ENCODE data around the gene BARD1.

The BARD1 gene

DNA sequence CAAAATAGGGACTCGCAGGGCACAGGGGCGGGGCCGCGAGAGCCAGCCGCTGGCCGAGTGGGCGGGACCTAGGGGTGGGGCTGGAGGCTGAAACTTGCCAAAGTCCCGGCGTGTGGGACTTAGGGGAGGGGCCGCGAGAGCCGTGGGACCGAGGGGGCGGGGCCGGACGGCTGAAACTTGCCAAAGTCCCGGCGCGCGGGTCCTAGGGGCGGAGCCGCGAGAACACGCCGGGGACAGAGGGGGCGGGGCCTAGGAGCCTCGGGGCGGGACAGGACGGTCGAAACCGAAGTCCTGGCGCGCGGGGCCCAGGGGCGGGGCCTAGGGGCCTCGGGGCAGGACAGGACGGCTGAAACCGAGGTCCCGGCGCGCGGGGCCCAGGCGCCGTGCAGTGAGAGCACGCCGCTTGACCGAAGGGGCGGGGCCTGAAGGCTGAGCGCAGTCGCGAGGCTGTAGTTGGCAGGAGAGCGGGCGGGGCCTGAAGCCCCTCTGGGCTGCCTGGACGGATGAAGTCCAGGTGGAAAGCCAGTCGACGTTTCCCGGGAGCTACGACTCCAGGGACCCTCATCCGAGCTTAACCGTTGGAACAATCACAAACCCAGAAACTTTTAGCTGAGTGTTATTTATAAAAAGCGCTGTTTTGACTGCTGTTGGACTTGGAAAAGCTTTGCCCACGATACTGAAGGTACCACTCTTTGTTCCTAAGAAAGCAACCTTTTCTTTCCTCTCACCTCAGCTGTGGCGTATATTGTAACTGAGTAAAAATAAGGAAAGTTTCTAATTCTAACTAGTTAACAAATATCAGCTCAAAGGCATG, 475 bp upstream of the BARD1 start:
- no peak for TF ChIP-seq CTCF (IDR thresholded peaks at IDR 0.05; ENCODE audit: insufficient read depth, low read length, poor library complexity, severe bottlenecking)
- Histone ChIP-seq H3K4me3 (replicated peaks; ENCODE audit: low read depth, low read length) (peak overlapping the region; percentile 82), H3K27me3 (replicated peaks; ENCODE audit: control insufficient read depth, insufficient read depth, low read length) (no peaks in the 10 kb centered on the region), H3K36me3 (ENCODE audit: control insufficient read depth, insufficient read depth, low read length) (no peaks in the 10 kb centered on the region)
- DNase-seq (ENCODE audit: extremely low read depth, insufficient read length), result peak; percentile 99

DNA sequence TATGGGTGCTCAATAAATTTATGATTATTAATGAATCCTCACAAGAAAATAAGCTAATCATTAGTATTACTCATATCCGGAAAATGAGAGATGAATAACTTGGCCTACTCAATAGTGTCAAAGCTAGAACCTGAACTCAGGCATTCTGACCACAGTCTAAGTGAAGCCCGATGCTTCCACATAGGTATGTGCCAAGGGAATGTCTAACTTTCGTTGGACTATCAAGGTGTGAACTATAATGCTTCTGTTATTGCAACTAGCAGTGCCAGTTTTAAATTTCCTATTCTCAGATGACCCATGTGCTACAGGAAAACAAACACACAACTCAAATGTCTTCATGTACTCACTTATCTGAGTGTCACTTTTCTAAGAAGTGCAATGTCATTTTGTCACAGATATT, 1.8 kb downstream of the BARD1 start:
- no peak for DNase-seq (ENCODE audit: extremely low read depth, insufficient read length)

GRCh38 chr2:214801768-214802397, 7.6 kb downstream of the BARD1 start:
- no peak for DNase-seq (ENCODE audit: extremely low read depth, insufficient read length)
- Histone ChIP-seq H3K36me3 (ENCODE audit: control insufficient read depth, insufficient read depth, low read length) (no peaks in the 10 kb centered on the region; the same call in 1 of the 2 replicates), H3K4me3 (replicated peaks; ENCODE audit: low read depth, low read length) (no peak overlapping the region), H3K27me3 (replicated peaks; ENCODE audit: control insufficient read depth, insufficient read depth, low read length) (no peaks in the 10 kb centered on the region)
- TF ChIP-seq CTCF (IDR thresholded peaks at IDR 0.05; ENCODE audit: insufficient read depth, low read length, poor library complexity, severe bottlenecking), result no peak

More for the DNA sequence above, 1.8 kb downstream of the BARD1 start:
- Histone ChIP-seq H3K4me3 (replicated peaks; ENCODE audit: low read depth, low read length) (peak overlapping the region; percentile 82), H3K27me3 (replicated peaks; ENCODE audit: control insufficient read depth, insufficient read depth, low read length) (no peaks in the 10 kb centered on the region), H3K36me3 (ENCODE audit: control insufficient read depth, insufficient read depth, low read length) (no peaks in the 10 kb centered on the region)
- no peak for TF ChIP-seq CTCF (IDR thresholded peaks at IDR 0.05; ENCODE audit: insufficient read depth, low read length, poor library complexity, severe bottlenecking)

GRCh38 chr2:214801068-214801467, 8.4 kb downstream of the BARD1 start:
- Histone ChIP-seq H3K4me3 (replicated peaks; ENCODE audit: low read depth, low read length) (no peak overlapping the region), H3K27me3 (replicated peaks; ENCODE audit: control insufficient read depth, insufficient read depth, low read length) (no peaks in the 10 kb centered on the region), H3K36me3 (ENCODE audit: control insufficient read depth, insufficient read depth, low read length) (no peaks in the 10 kb centered on the region; the same call in 1 of the 2 replicates)
- no peak for TF ChIP-seq CTCF (IDR thresholded peaks at IDR 0.05; ENCODE audit: insufficient read depth, low read length, poor library complexity, severe bottlenecking)
- no peak for DNase-seq (ENCODE audit: extremely low read depth, insufficient read length)

GRCh38 chr2:214800180-214800579, 9.3 kb downstream of the BARD1 start:
- peaks cover 2% of the 10 kb centered on the region for H3K36me3 ChIP-seq (ENCODE audit: control insufficient read depth, insufficient read depth, low read length)
- TF ChIP-seq CTCF (IDR thresholded peaks at IDR 0.05; ENCODE audit: insufficient read depth, low read length, poor library complexity, severe bottlenecking), result no peak

More at GRCh38 chr2:214800180-214800579, 9.3 kb downstream of the BARD1 start:
- no peaks in the 10 kb centered on the region for H3K27me3 ChIP-seq (replicated peaks; ENCODE audit: control insufficient read depth, insufficient read depth, low read length)
- no peak overlapping the region for H3K4me3 ChIP-seq (replicated peaks; ENCODE audit: low read depth, low read length)
- DNase-seq (ENCODE audit: extremely low read depth, insufficient read length), result no peak

All from GM06990 (cell line).